GM13977 (cell line): Measurements from ENCODE around the gene MPC1L.

Experiments used
- DNase-seq: peaks from one replicate; pipeline ENCODE4 v3.0.0; 2012; ENCODE audit warnings: low spot score
- in situ Hi-C: fragments of 300-500 bp; cut with MboI; formaldehyde crosslinking; loops from one replicate; pipeline ENCODE4 v1.12.0; 2022; ENCODE audit warnings: low sequenced_read_pairs, low pct_unique_long_range_greater_than_20kb, mixed read lengths, inconsistent platforms; ENCODE audit not compliant: unreplicated experiment
- TF ChIP-seq, protein P1 (sequence below): IDR thresholded peaks from 2 replicates; pipeline ENCODE4 v1.5.1; 2012; ENCODE audit warnings: mild to moderate bottlenecking, control low read depth; ENCODE audit not compliant: insufficient read depth; ENCODE audit errors: extremely low read depth, missing control alignments

MPC1L gene

DNA sequence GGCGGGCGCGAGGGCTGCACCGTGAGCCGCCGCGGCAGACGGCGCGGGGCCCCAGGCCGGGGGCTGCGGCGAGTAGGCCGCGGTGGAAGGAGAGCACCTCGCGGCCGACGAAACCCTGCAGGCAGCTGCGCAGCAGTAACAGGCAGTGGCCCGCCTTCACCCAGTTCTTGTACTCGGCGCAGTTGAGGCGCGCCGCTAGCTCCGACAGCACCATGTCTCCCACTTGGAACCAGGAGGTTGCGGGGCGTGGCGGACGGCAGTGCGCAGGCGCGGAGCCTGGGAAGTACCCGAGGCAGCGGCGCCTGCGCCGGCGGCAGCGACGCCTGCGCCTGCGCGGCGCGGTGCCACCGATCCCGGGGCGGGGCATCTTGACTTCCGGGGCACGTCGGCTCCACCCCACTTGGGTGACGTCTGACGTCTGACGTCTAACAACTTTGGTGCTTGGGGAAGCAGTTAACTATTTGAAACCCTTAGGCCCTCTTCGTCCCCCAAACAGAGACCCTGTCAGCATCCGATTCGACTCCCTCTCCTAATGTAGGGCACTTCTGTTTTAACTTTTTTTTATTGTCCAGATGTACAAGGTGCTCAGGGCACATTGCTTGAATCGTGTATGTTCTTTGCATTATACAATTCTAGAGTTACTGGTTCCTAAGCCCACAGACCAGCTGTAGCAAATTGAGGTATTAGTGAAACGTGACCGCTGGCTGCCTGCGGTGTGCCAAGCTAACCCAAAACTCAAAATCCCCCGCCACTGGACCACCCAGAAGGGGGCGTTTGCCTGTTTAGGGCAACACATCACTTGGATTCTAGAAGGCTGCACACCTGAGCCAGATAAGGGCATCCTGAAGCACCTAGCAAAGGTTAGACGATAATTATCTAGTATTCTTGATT lies 24.3 kb downstream of the MPC1L start, which contains the start of gene CXorf38:
Gene CXorf38 (minus strand): TSS at position 255 of the 891 bp plus-strand sequence. CDS start 41 bp downstream, at position 214.
- in situ Hi-C loops = no loop called here
- TF ChIP-seq, protein P1, sequence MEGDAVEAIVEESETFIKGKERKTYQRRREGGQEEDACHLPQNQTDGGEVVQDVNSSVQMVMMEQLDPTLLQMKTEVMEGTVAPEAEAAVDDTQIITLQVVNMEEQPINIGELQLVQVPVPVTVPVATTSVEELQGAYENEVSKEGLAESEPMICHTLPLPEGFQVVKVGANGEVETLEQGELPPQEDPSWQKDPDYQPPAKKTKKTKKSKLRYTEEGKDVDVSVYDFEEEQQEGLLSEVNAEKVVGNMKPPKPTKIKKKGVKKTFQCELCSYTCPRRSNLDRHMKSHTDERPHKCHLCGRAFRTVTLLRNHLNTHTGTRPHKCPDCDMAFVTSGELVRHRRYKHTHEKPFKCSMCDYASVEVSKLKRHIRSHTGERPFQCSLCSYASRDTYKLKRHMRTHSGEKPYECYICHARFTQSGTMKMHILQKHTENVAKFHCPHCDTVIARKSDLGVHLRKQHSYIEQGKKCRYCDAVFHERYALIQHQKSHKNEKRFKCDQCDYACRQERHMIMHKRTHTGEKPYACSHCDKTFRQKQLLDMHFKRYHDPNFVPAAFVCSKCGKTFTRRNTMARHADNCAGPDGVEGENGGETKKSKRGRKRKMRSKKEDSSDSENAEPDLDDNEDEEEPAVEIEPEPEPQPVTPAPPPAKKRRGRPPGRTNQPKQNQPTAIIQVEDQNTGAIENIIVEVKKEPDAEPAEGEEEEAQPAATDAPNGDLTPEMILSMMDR = peak; percentile 18
- DNase-seq = peak; percentile 96

DNA sequence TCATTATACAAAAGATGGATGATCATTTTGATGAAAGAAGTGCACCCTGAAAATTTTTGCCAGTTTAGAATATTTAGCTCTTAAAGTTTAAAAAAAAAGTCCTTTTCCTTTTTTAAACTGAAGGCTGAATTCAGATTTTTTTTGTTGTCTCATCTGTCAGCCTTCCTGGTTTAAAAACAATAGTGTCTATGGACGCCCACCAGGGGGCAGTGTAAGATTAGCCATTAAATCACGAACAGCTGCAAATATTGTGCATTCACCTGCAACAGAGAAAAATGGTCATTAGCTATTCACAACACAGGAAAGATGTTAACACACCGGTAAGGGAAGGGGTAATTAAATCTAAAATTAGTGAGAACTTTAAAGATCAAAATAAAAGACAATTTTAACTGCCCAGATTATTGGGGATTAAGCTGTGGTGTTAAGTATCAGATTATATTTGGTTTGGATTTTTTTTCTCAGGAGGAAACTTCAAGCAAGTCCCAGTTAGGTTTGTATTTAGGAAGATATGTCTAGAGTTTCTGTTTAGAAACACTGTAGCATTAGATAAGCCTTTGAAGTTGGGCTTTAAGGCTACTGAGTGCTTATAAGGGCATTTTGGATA lies 28.5 kb downstream of the MPC1L start:
- TF ChIP-seq, protein P1 = peak; percentile 73
- in situ Hi-C loops = loop anchor here (10.0 to 25.0 kb wide), 2 partner anchors 133 to 486 kb away; no protein-coding TSS in a partner anchor
- peak; percentile 46 for DNase-seq

DNA sequence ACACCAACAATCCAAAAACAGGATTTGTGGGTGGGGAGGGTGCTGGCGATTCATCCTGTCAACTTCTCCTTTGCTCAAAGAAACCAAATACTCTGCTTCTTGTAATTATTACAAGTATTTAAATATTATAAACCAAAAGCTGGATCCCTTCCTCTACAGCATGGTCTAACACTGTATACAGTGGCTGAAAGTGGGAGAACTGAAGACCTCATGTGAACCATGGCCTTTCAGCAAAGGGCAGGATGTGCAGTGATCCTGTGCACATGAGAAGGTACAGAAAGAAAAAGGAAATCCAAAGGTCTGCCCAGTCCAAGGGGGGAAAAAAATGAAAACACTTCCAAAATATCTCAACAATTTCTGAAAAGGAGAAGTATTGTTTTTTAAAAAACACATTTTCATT lies 29.4 kb downstream of the MPC1L start:
- in situ Hi-C loops = loop anchor here (10.0 to 25.0 kb wide), 2 partner anchors 132 to 485 kb away; no protein-coding TSS in a partner anchor
- TF ChIP-seq, protein P1 = no peak
- DNase-seq = no peak

DNA sequence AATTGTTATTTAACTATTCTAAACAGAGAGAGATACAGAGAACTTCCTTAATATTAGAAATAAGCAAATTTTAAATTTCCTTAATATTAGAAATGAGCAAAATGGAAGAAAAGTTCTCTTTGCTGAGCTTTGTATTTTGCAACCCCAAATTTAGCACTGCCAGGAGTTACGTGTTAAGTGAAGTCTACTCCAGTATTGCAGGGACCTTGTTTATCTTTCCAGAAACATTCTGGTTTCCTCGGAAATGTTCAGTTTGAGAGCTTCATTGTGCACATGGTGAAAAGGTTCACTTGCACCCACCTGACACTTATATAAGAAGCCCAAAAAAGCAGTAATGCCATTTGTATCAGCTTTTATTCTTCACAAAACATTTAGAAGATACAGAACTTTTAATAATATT lies 30.3 kb downstream of the MPC1L start:
- TF ChIP-seq, protein P1 = no peak
- in situ Hi-C loops = loop anchor here (10.0 to 25.0 kb wide), 2 partner anchors 131 to 484 kb away; no protein-coding TSS in a partner anchor
- no peak for DNase-seq

DNA sequence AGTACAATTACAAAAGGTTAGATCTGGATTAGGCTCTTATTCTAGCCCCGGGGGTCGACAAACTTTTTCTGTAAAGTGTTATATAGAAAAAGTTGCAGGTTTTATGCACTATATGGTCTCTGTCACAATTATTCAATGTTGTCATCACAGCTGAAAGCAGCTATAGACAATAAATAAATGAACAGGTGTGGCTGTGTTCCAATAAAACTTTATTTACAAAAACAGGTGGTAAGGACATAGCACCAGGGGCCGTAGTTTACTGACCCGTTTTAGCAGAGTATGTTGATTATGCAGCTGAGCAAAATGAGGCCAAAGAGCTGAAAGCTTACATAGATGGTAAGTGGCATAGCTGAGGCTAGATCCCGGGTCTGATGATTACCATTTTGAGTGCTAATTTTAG lies 37.2 kb downstream of the MPC1L start:
- DNase-seq = no peak
- TF ChIP-seq, protein P1 = no peak
- in situ Hi-C loops = loop anchor here (25.0 kb wide), 1 partner anchor 477 kb away; no protein-coding TSS in a partner anchor

DNA sequence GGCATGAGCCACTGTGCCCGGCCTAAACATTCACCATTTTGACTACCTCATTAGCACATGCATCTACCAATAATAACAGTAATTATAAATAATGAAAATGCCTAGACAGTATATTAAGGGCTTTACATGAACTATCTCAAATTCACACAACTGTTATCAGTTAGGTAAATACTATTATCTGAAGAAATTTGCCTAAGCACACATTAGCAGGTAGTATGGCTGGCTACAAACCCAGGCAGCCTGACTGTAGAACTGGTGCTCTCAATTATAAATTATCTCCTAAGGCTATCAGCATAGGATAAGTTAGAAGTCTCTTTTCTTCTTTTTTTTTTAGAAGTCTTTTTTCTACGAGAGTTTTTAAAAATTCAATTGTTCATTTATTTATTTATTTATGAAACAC lies 38.3 kb downstream of the MPC1L start:
- DNase-seq = no peak
- TF ChIP-seq, protein P1 = no peak
- in situ Hi-C loops = loop anchor here (25.0 kb wide), 1 partner anchor 476 kb away; no protein-coding TSS in a partner anchor
